HEK293T (cell line): ENCODE data around the gene XRCC2.

Experiments
- ARNT ChIP-seq: fragments of 450-650 bp; IDR thresholded peaks from 2 replicates; pipeline ENCODE4 v1.6.1; 2017; ENCODE audit warnings: mild to moderate bottlenecking
- BHLHE40 ChIP-seq: fragments of 450-650 bp; IDR thresholded peaks from 2 replicates; pipeline ENCODE4 v1.6.1; 2016; ENCODE audit warnings: mild to moderate bottlenecking, moderate library complexity, borderline replicate concordance
- CTBP1 ChIP-seq: fragments of 450-650 bp; IDR thresholded peaks from 2 replicates; pipeline ENCODE4 v1.6.1; 2016; ENCODE audit warnings: borderline replicate concordance
- ELF4 ChIP-seq: fragments of 450-650 bp; IDR thresholded peaks from 2 replicates; pipeline ENCODE4 v1.6.1; 2017; ENCODE audit warnings: antibody characterized with exemption
- FOXA1 ChIP-seq: fragments of 450-650 bp; IDR thresholded peaks from 2 replicates; pipeline ENCODE4 v1.6.1; 2016; ENCODE audit warnings: mild to moderate bottlenecking
- FOXK2 ChIP-seq: fragments of 450-650 bp; IDR thresholded peaks from 2 replicates; pipeline ENCODE4 v1.6.1; 2016; ENCODE audit warnings: mild to moderate bottlenecking
- NFRKB ChIP-seq: fragments of 450-650 bp; IDR thresholded peaks from 2 replicates; pipeline ENCODE4 v1.6.1; 2016; ENCODE audit warnings: mild to moderate bottlenecking, moderate library complexity
- SP1 ChIP-seq: fragments of 450-650 bp; IDR thresholded peaks from 2 replicates; pipeline ENCODE4 v1.6.1; 2017
- SUZ12 ChIP-seq: fragments of 450-650 bp; IDR thresholded peaks from 2 replicates; pipeline ENCODE4 v1.6.1; 2016; ENCODE audit warnings: mild to moderate bottlenecking
- TARDBP ChIP-seq: fragments of 450-650 bp; IDR thresholded peaks from 2 replicates; pipeline ENCODE4 v1.6.1; 2016
- ZNF384 ChIP-seq: fragments of 450-650 bp; IDR thresholded peaks from 2 replicates; pipeline ENCODE4 v1.6.1; 2016

DNA sequence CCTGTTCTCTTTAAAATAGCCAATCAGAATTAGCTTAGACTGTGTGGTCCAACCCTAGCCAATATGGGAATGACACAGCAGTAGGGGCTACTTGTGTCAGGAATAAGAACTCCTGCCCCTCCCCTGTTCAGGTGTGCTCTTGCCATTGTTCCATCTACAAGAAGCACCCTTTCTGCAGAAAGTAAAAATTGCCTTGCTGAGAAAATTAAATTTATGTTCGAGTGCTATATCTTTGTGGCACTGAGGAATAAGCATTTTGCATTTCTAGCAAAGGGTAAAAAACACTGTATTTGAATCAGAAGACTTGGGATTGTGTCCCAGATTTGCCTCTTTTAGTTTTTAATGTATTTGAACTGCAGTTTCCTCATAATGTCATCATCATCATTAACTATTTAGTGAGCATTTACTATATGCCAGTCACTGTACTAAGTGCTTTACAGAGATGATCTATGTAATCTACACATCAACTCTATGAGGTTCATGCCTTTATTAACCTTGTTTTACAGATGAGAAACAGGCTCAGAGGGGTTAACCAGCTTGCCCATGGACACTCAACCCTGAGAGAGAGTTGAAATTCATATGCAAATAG is 28.9 kb upstream of the XRCC2 start:
- TF ChIP-seq BHLHE40 (no peak), FOXA1 (no peak), FOXK2 (no peak), ZNF384 (no peak), SUZ12 (no peak), NFRKB (no peak), SP1 (no peak), CTBP1 (no peak), ARNT (no peak), TARDBP (no peak), ELF4 (no peak)
